Ascending aorta (tissue), 2 donors: Measurements from ENCODE around the gene ARHGAP32. TPM values are rescaled to one million over a fixed set of nuclear protein-coding genes. Genes with fewer than 3 reads are reported as not detected.

Source experiments
- DNase-seq, 2 donors: peaks; one replicate each; pipeline ENCODE4 v3.0.0-alpha.2; 2019; ENCODE audit warnings: low spot score in 2 of 2
- H3K27ac ChIP-seq, 2 donors: fragments of 200-600 bp; sonication (generic); one replicate each; pipeline ENCODE4 v1.5.1; 2016 to 2017; ENCODE audit warnings: mild to moderate bottlenecking in 1 of 2
- H3K27me3 ChIP-seq: fragments of 200-600 bp; sonication (generic); one replicate; pipeline ENCODE4 v1.5.1; 2017
- H3K36me3 ChIP-seq, 2 donors: fragments of 200-600 bp; sonication (generic); one replicate each; pipeline ENCODE4 v1.5.1; 2016
- H3K4me1 ChIP-seq, 2 donors: fragments of 200-600 bp; sonication (generic); one replicate each; pipeline ENCODE4 v1.5.1; 2016 to 2017; ENCODE audit warnings: mild to moderate bottlenecking in 1 of 2
- H3K4me3 ChIP-seq, 2 donors: fragments of 200-600 bp; sonication (generic); one replicate each; pipeline ENCODE4 v1.5.1; 2016 to 2017; ENCODE audit warnings: mild to moderate bottlenecking in 1 of 2
- H3K9me3 ChIP-seq, 2 donors: fragments of 200-600 bp; sonication (generic); one replicate each; pipeline ENCODE4 v1.5.1; 2016
- intact Hi-C: fragments of 100-400 bp; cut with DNase I; formaldehyde crosslinking; loops from one replicate; pipeline ENCODE4 v1.15.1; 2023
- total RNA-seq: library from RNA; depleted of rRNA; stranded (reverse); fragments of >200 nt; gene quantifications from one replicate; pipeline ENCODE4 v1.1.0, GENCODE V29; 2016
- TF ChIP-seq, protein P1 (sequence below), 3 experiments: fragments of 200-600 bp in 2 of 3; fragments of 450-650 bp in 1 of 3; sonication (generic) in 2 of 3; IDR thresholded peaks; one replicate each; pipeline ENCODE4 v1.5.1; 2016 to 2019; ENCODE audit warnings: antibody characterized with exemption in 3 of 3, mild to moderate bottlenecking in 1 of 3, moderate library complexity in 1 of 3

The ARHGAP32 gene
- total RNA-seq, 1 donor from 2014 or later: 4.9 TPM

DNA sequence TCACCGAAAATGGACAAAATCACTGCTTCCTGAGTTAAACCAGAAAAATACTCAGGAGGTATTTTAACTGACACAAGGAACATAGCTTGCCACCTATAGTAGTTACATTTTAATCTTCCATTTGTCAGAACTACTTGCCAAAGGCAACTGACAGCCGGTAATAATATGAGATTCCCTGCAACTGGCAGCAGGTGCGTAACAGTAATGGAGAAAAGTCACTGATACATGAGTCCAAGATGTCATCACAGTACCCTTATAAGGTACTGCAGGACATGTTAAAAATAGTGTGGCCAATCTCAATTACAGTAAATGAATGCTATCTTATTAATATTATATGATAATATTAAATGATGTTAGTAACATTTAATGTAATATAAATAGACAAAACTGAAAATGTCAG is 21.1 kb upstream of the ARHGAP32 start:
- Histone ChIP-seq H3K27ac (no peak overlapping the region), H3K4me1 (no peaks in the 10 kb centered on the region), H3K36me3 (no peaks in the 10 kb centered on the region), H3K4me3 (no peak overlapping the region), H3K27me3 (no peaks in the 10 kb centered on the region), H3K9me3 (no peaks in the 10 kb centered on the region)
- TF ChIP-seq, protein P1, sequence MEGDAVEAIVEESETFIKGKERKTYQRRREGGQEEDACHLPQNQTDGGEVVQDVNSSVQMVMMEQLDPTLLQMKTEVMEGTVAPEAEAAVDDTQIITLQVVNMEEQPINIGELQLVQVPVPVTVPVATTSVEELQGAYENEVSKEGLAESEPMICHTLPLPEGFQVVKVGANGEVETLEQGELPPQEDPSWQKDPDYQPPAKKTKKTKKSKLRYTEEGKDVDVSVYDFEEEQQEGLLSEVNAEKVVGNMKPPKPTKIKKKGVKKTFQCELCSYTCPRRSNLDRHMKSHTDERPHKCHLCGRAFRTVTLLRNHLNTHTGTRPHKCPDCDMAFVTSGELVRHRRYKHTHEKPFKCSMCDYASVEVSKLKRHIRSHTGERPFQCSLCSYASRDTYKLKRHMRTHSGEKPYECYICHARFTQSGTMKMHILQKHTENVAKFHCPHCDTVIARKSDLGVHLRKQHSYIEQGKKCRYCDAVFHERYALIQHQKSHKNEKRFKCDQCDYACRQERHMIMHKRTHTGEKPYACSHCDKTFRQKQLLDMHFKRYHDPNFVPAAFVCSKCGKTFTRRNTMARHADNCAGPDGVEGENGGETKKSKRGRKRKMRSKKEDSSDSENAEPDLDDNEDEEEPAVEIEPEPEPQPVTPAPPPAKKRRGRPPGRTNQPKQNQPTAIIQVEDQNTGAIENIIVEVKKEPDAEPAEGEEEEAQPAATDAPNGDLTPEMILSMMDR (IDR thresholded peaks at IDR 0.05): no peak
- DNase-seq: no peak
- intact Hi-C loops: no loop called here

- Histone ChIP-seq H3K36me3 (no peaks in the 10 kb centered on the region), H3K27me3 (no peaks in the 10 kb centered on the region), H3K27ac (no peak overlapping the region), H3K4me1 (no peaks in the 10 kb centered on the region), H3K9me3 (no peaks in the 10 kb centered on the region), H3K4me3 (no peak overlapping the region)
- intact Hi-C loops: no loop called here
- TF ChIP-seq, protein P1 (IDR thresholded peaks at IDR 0.05): no peak
- DNase-seq: no peak
These were observed 19.3 kb upstream of the ARHGAP32 start for GRCh38 chr11:129211397-129211796.

DNA sequence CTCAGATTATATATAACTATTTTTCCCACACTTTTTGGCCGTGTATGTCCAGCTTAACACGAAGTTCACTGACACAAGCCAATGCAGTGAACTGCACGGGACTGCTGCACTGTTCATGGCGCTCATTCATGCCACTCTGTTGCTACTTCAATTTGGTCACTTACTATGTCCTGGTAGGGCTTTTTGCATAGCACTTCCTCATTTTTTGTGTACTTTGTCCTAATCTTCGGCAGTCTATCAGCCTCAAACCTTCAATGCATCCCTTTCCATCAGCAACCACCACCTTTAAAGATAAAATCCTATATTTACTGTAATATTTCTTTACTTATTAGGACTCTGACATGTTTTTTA is 18.7 kb upstream of the ARHGAP32 start:
- Histone ChIP-seq H3K27ac (no peak overlapping the region), H3K9me3 (no peaks in the 10 kb centered on the region), H3K36me3 (no peaks in the 10 kb centered on the region), H3K27me3 (no peaks in the 10 kb centered on the region), H3K4me1 (no peaks in the 10 kb centered on the region), H3K4me3 (no peak overlapping the region)
- intact Hi-C loops: no loop called here
- no peak for DNase-seq
- TF ChIP-seq, protein P1 (IDR thresholded peaks at IDR 0.05): no peak

DNA sequence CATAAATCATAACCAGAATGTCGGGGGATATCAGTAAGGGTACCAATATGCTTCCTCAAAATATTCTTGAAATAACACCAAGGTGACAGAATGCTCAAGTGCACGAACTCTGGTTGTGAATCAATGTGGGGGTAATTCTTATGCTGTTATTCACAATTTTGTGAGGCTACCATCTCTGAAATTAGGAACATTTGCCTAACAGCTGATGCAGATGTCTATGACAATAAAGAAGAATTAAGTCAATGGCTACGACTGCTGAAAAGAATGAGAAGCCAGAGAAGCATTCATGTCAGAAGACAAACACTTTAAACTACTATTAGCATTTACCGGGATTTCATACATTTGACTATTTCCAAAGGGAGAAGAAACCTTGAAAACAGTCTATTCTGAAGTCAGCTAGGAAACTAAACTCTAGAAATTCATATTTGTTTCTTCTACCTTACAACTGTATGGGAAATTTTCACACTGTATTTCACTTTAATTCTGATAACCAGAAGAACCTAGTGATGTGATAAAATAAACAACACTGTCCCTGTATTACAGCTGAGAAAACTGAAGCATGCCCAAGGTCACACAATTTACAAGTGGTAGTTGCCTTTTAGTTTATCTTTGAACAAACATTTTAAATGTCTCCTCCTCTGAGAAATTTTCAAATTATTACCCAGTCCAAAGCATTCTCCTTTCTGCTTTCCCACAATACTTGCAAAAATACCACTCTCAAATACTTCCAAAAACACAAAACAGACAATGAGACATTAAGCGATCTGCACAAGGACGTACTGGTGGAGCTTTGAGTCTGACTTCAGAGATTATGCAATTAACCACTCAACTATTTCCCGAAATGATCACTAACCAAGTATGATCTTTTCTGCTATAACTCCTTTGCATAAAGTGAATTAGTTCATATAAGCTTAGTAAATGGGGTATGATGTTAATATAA is 18.0 kb upstream of the ARHGAP32 start:
- Histone ChIP-seq H3K27ac (no peak overlapping the region), H3K4me3 (no peak overlapping the region), H3K27me3 (no peaks in the 10 kb centered on the region), H3K4me1 (no peaks in the 10 kb centered on the region), H3K36me3 (no peaks in the 10 kb centered on the region), H3K9me3 (no peaks in the 10 kb centered on the region)
- no peak for DNase-seq
- intact Hi-C loops: no loop called here
- TF ChIP-seq, protein P1 (IDR thresholded peaks at IDR 0.05): no peak

- Histone ChIP-seq H3K36me3 (no peaks in the 10 kb centered on the region), H3K4me3 (no peak overlapping the region), H3K27ac (no peak overlapping the region), H3K9me3 (no peaks in the 10 kb centered on the region), H3K4me1 (no peaks in the 10 kb centered on the region), H3K27me3 (no peaks in the 10 kb centered on the region)
- DNase-seq: no peak
- intact Hi-C loops: no loop called here
- TF ChIP-seq, protein P1 (IDR thresholded peaks at IDR 0.05): no peak
These were observed 16.7 kb upstream of the ARHGAP32 start for GRCh38 chr11:129208863-129209262.
